GM12878 (cell line): ENCODE data around the gene FADD. TPM values are rescaled to one million over a fixed set of nuclear protein-coding genes. Genes with fewer than 3 reads are reported as not detected.

Source experiments
- ATAC-seq: fragments of 200-7000 bp; cut with Tn5 transposase; 3 replicates; pipeline ENCODE4 v1.9.1; 2020; ENCODE audit warnings: mild to moderate bottlenecking, moderate library complexity
- BruUV-seq: library from RNA; stranded (reverse); fragments of 400-500 nt; replicated peaks from 2 replicates; lab custom pipeline; 2021; lab: Mats Ljungman, UMichigan
- CTCF ChIA-PET: fragments of 300-600 bp; sonication (Branson Sonifier 250); formaldehyde crosslinking; extraction: SDS; loops from one replicate; lab custom pipeline; 2021; ENCODE audit warnings: inconsistent platforms; lab: Yijun Ruan, JAX
- POLR2A ChIA-PET: fragments of 350-600 bp; formaldehyde crosslinking; extraction: SDS; loops from one replicate; lab custom pipeline; 2021; ENCODE audit warnings: inconsistent platforms; lab: Charles Lee
- RAD21 ChIA-PET: fragments of 300-600 bp; sonication (Branson Sonifier 250); formaldehyde crosslinking; loops from one replicate; lab custom pipeline; 2023; ENCODE audit warnings: antibody characterized with exemption; ENCODE audit not compliant: unreplicated experiment; lab: Charles Lee
- SMC1A ChIA-PET: fragments of 300-600 bp; sonication (Branson Sonifier 250); formaldehyde crosslinking; loops from one replicate; lab custom pipeline; 2023; ENCODE audit not compliant: unreplicated experiment, uncharacterized antibody; lab: Charles Lee
- DNase-seq: peaks from one replicate; pipeline ENCODE4 v3.0.0-alpha.2; 2011; ENCODE audit warnings: low read depth, low spot score
- FAIRE-seq: peaks from 3 replicates; lab custom pipeline; 2011; peaks lifted over from hg19 to GRCh38; lab: Jason Lieb, UNC
- H2AFZ ChIP-seq: 2 replicates; pipeline ENCODE4 v1.6.0; 2011; ENCODE audit warnings: low read depth, low read length, control low read depth; ENCODE audit not compliant: control insufficient read depth
- H3K27ac ChIP-seq: 2 replicates; pipeline ENCODE4 v1.5.1; 2011; ENCODE audit warnings: control low read depth; ENCODE audit not compliant: control insufficient read depth, insufficient read depth
- H3K27me3 ChIP-seq, 2 experiments: replicated peaks in 1 of 2; 2 replicates each; pipeline versions ENCODE4 v1.6.0 to v1.6.1; 2011; ENCODE audit warnings: low read length in 1 of 2; ENCODE audit not compliant: control insufficient read depth in 2 of 2, insufficient read depth in 2 of 2
- H3K36me3 ChIP-seq, 2 experiments: 2 replicates each; pipeline ENCODE4 v1.5.1; 2011; ENCODE audit warnings: low read length in 1 of 2; ENCODE audit not compliant: control insufficient read depth in 2 of 2, insufficient read depth in 2 of 2
- H3K4me1 ChIP-seq: 2 replicates; pipeline ENCODE4 v1.6.1; 2011; ENCODE audit warnings: mild to moderate bottlenecking, low read length, moderate library complexity, mixed read lengths; ENCODE audit not compliant: control insufficient read depth, insufficient read depth
- H3K4me2 ChIP-seq: 2 replicates; pipeline ENCODE4 v1.6.0; 2011; ENCODE audit warnings: control low read depth; ENCODE audit not compliant: control insufficient read depth, insufficient read depth
- H3K4me3 ChIP-seq: fragments of 200-600 bp; sonication (generic); 2 replicates; pipeline ENCODE4 v1.5.1; 2016
- H3K79me2 ChIP-seq: 2 replicates; pipeline ENCODE4 v1.6.0; 2011; ENCODE audit warnings: low read length; ENCODE audit not compliant: control insufficient read depth, insufficient read depth
- H3K9ac ChIP-seq: 2 replicates; pipeline ENCODE4 v1.8.0; 2011; ENCODE audit warnings: low read length, control low read depth, mixed read lengths; ENCODE audit not compliant: control insufficient read depth, insufficient read depth
- H3K9me3 ChIP-seq: replicated peaks from 3 replicates; pipeline ENCODE4 v1.5.1; 2011; ENCODE audit warnings: mild to moderate bottlenecking, low read length; ENCODE audit not compliant: control insufficient read depth, insufficient read depth
- H4K20me1 ChIP-seq: 2 replicates; pipeline ENCODE4 v1.6.0; 2011; ENCODE audit not compliant: control insufficient read depth, insufficient read depth
- CHD1 ChIP-seq: IDR thresholded peaks from 2 replicates; pipeline ENCODE4 v1.6.1; 2012; ENCODE audit warnings: low read depth, low read length, improper control_type of control experiment
- SMC3 ChIP-seq: IDR thresholded peaks from 2 replicates; pipeline ENCODE4 v1.6.1; 2011; ENCODE audit warnings: low read length, improper control_type of control experiment, borderline replicate concordance
- ZNF207 ChIP-seq: fragments of 450-650 bp; IDR thresholded peaks from 2 replicates; pipeline ENCODE4 v1.6.1; 2014; ENCODE audit warnings: antibody characterized with exemption, mild to moderate bottlenecking, borderline replicate concordance
- ZNF622 ChIP-seq: fragments of 450-650 bp; IDR thresholded peaks from 2 replicates; pipeline ENCODE4 v1.6.1; 2017; ENCODE audit warnings: mild to moderate bottlenecking, inconsistent platforms
- WGBS: methylation state at CpG from one replicate; pipeline ENCODE4 v1.1.6; 2016; ENCODE audit warnings: low lambda C conversion rate; ENCODE audit not compliant: insufficient replicate concordance, insufficient coverage; ENCODE audit errors: missing lambda C conversion rate; 5-methylcytosine and 5-hydroxymethylcytosine counted together
- in situ Hi-C: fragments of 300-500 bp; cut with MboI; formaldehyde crosslinking; loops from 9 replicates; pipeline ENCODE4 v1.14.3; 2018; ENCODE audit warnings: mixed read lengths
- intact Hi-C: fragments of 100-400 bp; cut with micrococcal nuclease; formaldehyde crosslinking; loops from one replicate; pipeline ENCODE4 v1.14.2; 2022; ENCODE audit not compliant: unreplicated experiment
- polyA plus RNA-seq, 11 experiments: library from polyadenylated mRNA; depleted of rRNA in 4 of 11; unstranded in 6 of 11; stranded (reverse) in 5 of 11; fragments of >200 nt; fragmentation: Nextera tagmentation in 4 of 11; fragmentation: Illumina TruSeq in 1 of 11; extraction: Ambion mirVana in 4 of 11; extraction: Trizol in 1 of 11; gene quantifications; 1 replicate in 1 of 11; 2 replicates in 10 of 11; pipeline versions ENCODE4 v1.2.1 to v1.2.3, GENCODE V29; 2011 to 2016; ENCODE audit warnings: inconsistent platforms in 2 of 11, missing spikeins in 2 of 11, low read depth in 1 of 11
- total RNA-seq, 4 experiments: library from RNA; depleted of rRNA in 3 of 4; stranded (reverse); fragments of >200 nt in 3 of 4; fragmentation: Illumina TruSeq in 1 of 4; extraction: Trizol in 1 of 4; gene quantifications; 2 replicates each; pipeline versions ENCODE4 v1.2.1 to v1.2.3, GENCODE V29; 2013 to 2021

Gene FADD
- total and polyA plus RNA-seq, 10 of the 15 experiments (the other 5 are each of a cell fraction or from before 2014, with no cell fraction given), result 0.32 to 38.7 (median 21.8) TPM

GRCh38 chr11:70194792-70195791 is 8.0 kb upstream of the FADD start:
- Histone ChIP-seq H3K4me1 (no peaks in the 10 kb centered on the region), H2AFZ (no peak overlapping the region), H3K4me2 (no peak overlapping the region), H3K27ac (no peak overlapping the region), H3K79me2 (no peaks in the 10 kb centered on the region), H3K36me3 (no peaks in the 10 kb centered on the region), H3K9me3 (no peaks in the 10 kb centered on the region), H3K4me3 (no peak overlapping the region), H4K20me1 (no peaks in the 10 kb centered on the region), H3K27me3 (no peaks in the 10 kb centered on the region), H3K9ac (no peak overlapping the region)
- TF ChIP-seq SMC3 (no peak), CHD1 (no peak), ZNF207 (no peak), ZNF622 (no peak)
- WGBS, result 0% methylated on average over 3 of the region's 3 CpGs
- FAIRE-seq (no peak), DNase-seq (no peak), ATAC-seq (no peak)
- CTCF ChIA-PET, result interaction anchor here (1.2 to 1.8 kb wide), 6 partner anchors 25 to 285 kb away, joined by 3 to 7 read pairs (median 4); no protein-coding TSS in a partner anchor
- in situ Hi-C loops, result loop anchor here (5.0 to 10.0 kb wide), 2 partner anchors 283 to 510 kb away; no protein-coding TSS in a partner anchor
- RAD21 ChIA-PET, result no interaction called here
- BruUV-seq, result no TSS peak
- POLR2A ChIA-PET, result no interaction called here
- intact Hi-C loops, result no loop called here
- SMC1A ChIA-PET, result no interaction called here
